ENCODE data around the gene ITPR1.

The ITPR1 gene

GRCh38 chr3:4684117-4684516 is 191.0 kb downstream of the ITPR1 start:
- no peak for DNase-seq (ENCODE audit: low read depth, low spot score)

GRCh38 chr3:4684976-4685375 is 191.8 kb downstream of the ITPR1 start:
- no peak for DNase-seq (ENCODE audit: low read depth, low spot score)

GRCh38 chr3:4685673-4686345 is 192.7 kb downstream of the ITPR1 start:
- no peak for DNase-seq (ENCODE audit: low read depth, low spot score)

GRCh38 chr3:4686619-4687018 is 193.5 kb downstream of the ITPR1 start:
- no peak for DNase-seq (ENCODE audit: low read depth, low spot score)

- no peak for DNase-seq (ENCODE audit: low read depth, low spot score)
These were observed 194.0 kb downstream of the ITPR1 start for GRCh38 chr3:4687167-4687566.

- DNase-seq (ENCODE audit: low read depth, low spot score): no peak
These were observed 194.4 kb downstream of the ITPR1 start for GRCh38 chr3:4687596-4687995.

GRCh38 chr3:4688411-4688810 is 195.3 kb downstream of the ITPR1 start:
- DNase-seq (ENCODE audit: low read depth, low spot score): no peak

GRCh38 chr3:4689021-4689420 is 195.9 kb downstream of the ITPR1 start:
- DNase-seq (ENCODE audit: low read depth, low spot score): no peak

- no peak for DNase-seq (ENCODE audit: low read depth, low spot score)
These were observed 197.1 kb downstream of the ITPR1 start for GRCh38 chr3:4690277-4690676.

- DNase-seq (ENCODE audit: low read depth, low spot score): no peak
These were observed 200.5 kb downstream of the ITPR1 start for GRCh38 chr3:4693620-4694019.

- no peak for DNase-seq (ENCODE audit: low read depth, low spot score)
These were observed 202.7 kb downstream of the ITPR1 start for GRCh38 chr3:4695846-4696245.

- no peak for DNase-seq (ENCODE audit: low read depth, low spot score)
These were observed 203.1 kb downstream of the ITPR1 start for GRCh38 chr3:4696266-4696665.

GRCh38 chr3:4698125-4698821 is 205.1 kb downstream of the ITPR1 start:
- DNase-seq (ENCODE audit: low read depth, low spot score): no peak

GRCh38 chr3:4703054-4703480 is 209.9 kb downstream of the ITPR1 start:
- no peak for DNase-seq (ENCODE audit: low read depth, low spot score)

- DNase-seq (ENCODE audit: low read depth, low spot score): no peak
These were observed 211.4 kb downstream of the ITPR1 start for GRCh38 chr3:4704552-4704951.

GRCh38 chr3:4707324-4707723 is 214.2 kb downstream of the ITPR1 start:
- DNase-seq (ENCODE audit: low read depth, low spot score): no peak

- no peak for DNase-seq (ENCODE audit: low read depth, low spot score)
These were observed 215.1 kb downstream of the ITPR1 start for GRCh38 chr3:4708230-4708629.

GRCh38 chr3:4709341-4709740 is 216.2 kb downstream of the ITPR1 start:
- no peak for DNase-seq (ENCODE audit: low read depth, low spot score)

- DNase-seq (ENCODE audit: low read depth, low spot score): no peak
These were observed 217.0 kb downstream of the ITPR1 start for GRCh38 chr3:4710191-4710590.

GRCh38 chr3:4711680-4711992 is 218.5 kb downstream of the ITPR1 start:
- DNase-seq (ENCODE audit: low read depth, low spot score): no peak

- no peak for DNase-seq (ENCODE audit: low read depth, low spot score)
These were observed 219.0 kb downstream of the ITPR1 start for GRCh38 chr3:4712109-4712508.

- no peak for DNase-seq (ENCODE audit: low read depth, low spot score)
These were observed 220.9 kb downstream of the ITPR1 start for GRCh38 chr3:4714045-4714444.

GRCh38 chr3:4716266-4716665 is 223.1 kb downstream of the ITPR1 start:
- DNase-seq (ENCODE audit: low read depth, low spot score): no peak

Measured in activated naive CD8-positive, alpha-beta T cell treated with anti-CD3 and anti-CD28 coated beads, Interleukin-2, amount 50 U/mL, for 16 hours (primary cell).